ENCODE measurements around the gene TEAD3.

- TF ChIP-seq POLR2AphosphoS5 (IDR thresholded peaks at IDR 0.05; ENCODE audit: low read depth, low read length) (no peak), CTCF (IDR thresholded peaks at IDR 0.05) (no peak), REST (IDR thresholded peaks at IDR 0.05; ENCODE audit: insufficient read depth in 1 of 2, low read depth in 2 of 2, low read length in 1 of 2) (no peak)
Measured at GRCh38 chr6:35461270-35461669, 35.6 kb downstream of the TEAD3 start.
